Activated T-cell treated with anti-CD3 and anti-CD28 coated beads, Interleukin-2, amount 50 U/mL, for 72 hours (primary cell): ENCODE measurements around the gene ARID3C. TPM values are rescaled to one million over a fixed set of nuclear protein-coding genes. Genes with fewer than 3 reads are reported as not detected.

ENCODE experiments used
- total RNA-seq, 2 donors: library from RNA; stranded (reverse); gene quantifications; one replicate each; pipeline ENCODE4 v1.2.3, GENCODE V29; 2022

The ARID3C gene
- total RNA-seq, 2 donors from 2014 or later: 0.16 to 0.29 TPM

Other genes starting within 250 kb of the ARID3C start
- 10 to 100 TPM; 15.2 to 18.1 TPM for gene FAM219A, start 170.5 kb downstream of the ARID3C start, total RNA-seq
- gene DNAI1, start 170.3 kb downstream of the ARID3C start, total RNA-seq: under 1 TPM in 1 of 2 donors, not detected in 1; 0.23 TPM
- gene ENHO, start 106.1 kb downstream of the ARID3C start, total RNA-seq: under 1 TPM in 1 of 2 donors, not detected in 1; 0.23 TPM
- not detected for gene CNTFR, start 39.3 kb downstream of the ARID3C start, total RNA-seq
- gene RPP25L, start 17.0 kb downstream of the ARID3C start, total RNA-seq: 10 to 100 TPM; 25.0 to 31.8 TPM
- gene DCTN3, start 8.6 kb downstream of the ARID3C start, total RNA-seq: 10 to 100 TPM; 75.6 to 79.2 TPM
- 10 to 100 TPM; 44.2 to 61.0 TPM for gene SIGMAR1, start 8.7 kb upstream of the ARID3C start, total RNA-seq
- 10 to 100 TPM; 61.6 to 67.2 TPM for gene GALT, start 17.6 kb upstream of the ARID3C start, total RNA-seq
- 10 to 100 TPM; 55.2 to 55.8 TPM for gene IL11RA, start 23.1 kb upstream of the ARID3C start, total RNA-seq
- gene CCL27, start 33.6 kb upstream of the ARID3C start, total RNA-seq: 1 to 10 TPM; 1.4 to 3.7 TPM
- gene CCL19, start 62.2 kb upstream of the ARID3C start, total RNA-seq: not detected
- not detected for gene CCL21, start 81.1 kb upstream of the ARID3C start, total RNA-seq